Ishikawa (cell line): ENCODE data around the gene STK4.

Experiments
- FOXM1 ChIP-seq: IDR thresholded peaks from 2 replicates; pipeline ENCODE4 v1.6.1; 2012; ENCODE audit warnings: low read depth, borderline replicate concordance
- MAX ChIP-seq: IDR thresholded peaks from 2 replicates; pipeline ENCODE4 v1.6.1; 2012
- RAD21 ChIP-seq: IDR thresholded peaks from 2 replicates; pipeline ENCODE4 v1.6.1; 2012; ENCODE audit warnings: low read depth
- REST ChIP-seq: IDR thresholded peaks from 2 replicates; pipeline ENCODE4 v1.6.1; 2012; ENCODE audit warnings: low read depth, mild to moderate bottlenecking
- TCF12 ChIP-seq: IDR thresholded peaks from 2 replicates; pipeline ENCODE4 v1.6.1; 2012; ENCODE audit warnings: low read depth

DNA sequence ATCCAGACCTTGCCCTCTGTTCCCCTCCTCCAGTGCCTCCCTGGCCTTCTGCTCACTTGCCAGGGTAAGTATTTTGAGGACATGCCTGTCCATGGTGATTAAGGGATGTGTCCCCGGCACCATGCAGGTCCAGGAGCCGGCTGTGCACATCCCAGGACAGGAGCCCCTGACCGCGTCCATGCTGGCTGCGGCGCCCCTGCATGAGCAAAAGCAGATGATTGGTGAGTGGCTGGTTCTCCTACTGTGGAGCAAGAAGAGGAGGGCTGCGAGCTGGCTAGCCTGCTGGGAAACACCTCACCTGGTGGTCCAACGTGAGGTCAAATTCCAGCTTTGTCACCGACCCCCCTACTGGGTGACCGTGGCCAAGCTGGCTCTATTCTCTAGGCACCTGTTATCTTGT is 29.8 kb upstream of the STK4 start:
- TF ChIP-seq RAD21: no peak
- TF ChIP-seq MAX: no peak
- no peak for TF ChIP-seq TCF12
- TF ChIP-seq FOXM1: no peak
- TF ChIP-seq REST: no peak
